ENCODE measurements around the gene OLR1.
"Not testable (repeated sequence)": the region's sequence is repeated elsewhere in the genome, so short reads cannot be mapped to it uniquely, and the experiment has no call there.

OLR1 gene

DNA sequence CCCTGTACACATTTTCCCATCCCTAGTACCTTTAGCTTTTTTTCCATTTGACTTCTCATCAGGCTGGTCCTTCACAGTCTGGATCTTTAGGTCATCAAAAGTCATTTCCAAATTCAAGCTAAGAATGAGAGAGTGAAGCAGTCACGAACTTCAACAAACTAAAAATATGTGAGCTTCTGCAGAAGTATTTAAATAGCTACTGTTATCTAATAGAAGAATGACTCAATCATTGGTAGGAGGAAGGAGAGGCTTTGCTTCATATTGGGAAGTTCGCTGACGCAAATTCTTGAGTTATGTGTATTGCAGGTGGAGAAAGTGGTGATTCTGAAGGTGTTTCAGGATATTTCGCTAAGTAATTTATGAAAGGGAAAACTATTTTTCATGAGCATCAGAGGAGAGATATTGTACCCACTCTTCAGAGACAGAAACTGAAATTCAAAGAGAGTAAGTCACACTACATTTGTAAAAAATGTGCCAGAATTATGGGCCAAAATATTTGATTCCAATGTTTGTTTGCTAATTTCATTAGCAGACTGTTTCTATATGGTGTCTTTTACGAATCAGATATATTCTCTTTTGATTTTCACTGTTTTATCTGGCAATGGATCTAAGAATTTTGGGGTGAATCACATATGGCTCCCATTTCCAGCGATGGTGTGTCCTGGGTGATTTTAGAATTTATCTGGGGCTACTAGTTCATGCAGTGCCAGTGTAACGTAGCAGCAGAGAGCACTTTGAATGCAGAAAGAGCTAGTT is at the start of gene OLR1:
Gene OLR1, minus strand, starts transcription at position 160 of the 756 bp plus-strand sequence. Its CDS starts 55 bp downstream, at position 105.
- DNase-seq = no peak

DNA sequence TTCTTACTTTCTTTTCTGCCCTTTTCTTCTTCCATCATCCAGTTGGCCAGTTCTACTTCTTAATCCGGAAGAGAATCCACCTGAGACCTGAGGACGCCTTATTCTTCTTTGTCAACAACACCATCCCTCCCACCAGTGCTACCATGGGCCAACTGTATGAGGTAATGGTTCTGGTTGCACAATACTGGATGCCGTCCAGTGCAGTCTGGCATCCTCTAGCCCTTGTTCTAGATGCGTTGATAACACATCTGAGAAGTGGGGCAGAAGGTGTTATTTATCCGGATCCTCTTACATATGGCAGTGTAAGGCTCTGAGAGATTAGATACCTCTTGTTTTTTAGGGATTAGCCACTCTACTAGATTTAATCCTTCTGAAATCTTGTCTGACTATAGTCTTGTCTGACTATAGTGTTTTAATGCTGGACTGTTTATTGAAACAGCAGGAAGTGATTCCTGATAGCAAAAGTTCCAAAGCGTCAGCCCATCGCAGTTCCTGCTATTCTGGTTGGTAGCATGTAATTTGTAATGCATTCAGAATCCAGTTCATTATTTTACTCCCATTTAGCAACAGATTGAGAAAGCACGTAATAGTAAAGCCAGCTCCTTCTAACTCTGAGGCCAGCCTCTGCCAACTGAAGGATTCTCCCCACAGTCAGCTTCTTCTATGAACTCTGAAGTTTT is 48.6 kb upstream of the OLR1 start:
- no peak for DNase-seq

DNA sequence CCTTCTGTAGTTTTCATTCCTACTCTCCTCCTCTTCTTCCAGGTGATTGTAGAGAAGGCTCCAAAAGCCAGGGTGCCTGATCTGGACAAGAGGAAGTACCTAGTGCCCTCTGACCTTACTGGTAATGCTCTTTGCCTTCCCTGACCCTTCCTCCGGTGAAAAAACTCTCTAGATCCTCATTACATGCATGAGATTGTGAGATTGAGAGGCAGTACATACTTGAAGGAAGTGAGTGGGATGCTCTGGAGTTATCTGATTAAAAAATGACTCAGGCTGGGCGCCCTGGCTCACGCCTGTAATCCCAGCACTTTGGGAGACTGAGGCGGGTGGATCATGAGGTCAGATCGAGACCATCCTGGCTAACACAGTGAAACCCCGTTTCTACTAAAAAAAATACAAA is 46.1 kb upstream of the OLR1 start:
- DNase-seq = no peak

DNA sequence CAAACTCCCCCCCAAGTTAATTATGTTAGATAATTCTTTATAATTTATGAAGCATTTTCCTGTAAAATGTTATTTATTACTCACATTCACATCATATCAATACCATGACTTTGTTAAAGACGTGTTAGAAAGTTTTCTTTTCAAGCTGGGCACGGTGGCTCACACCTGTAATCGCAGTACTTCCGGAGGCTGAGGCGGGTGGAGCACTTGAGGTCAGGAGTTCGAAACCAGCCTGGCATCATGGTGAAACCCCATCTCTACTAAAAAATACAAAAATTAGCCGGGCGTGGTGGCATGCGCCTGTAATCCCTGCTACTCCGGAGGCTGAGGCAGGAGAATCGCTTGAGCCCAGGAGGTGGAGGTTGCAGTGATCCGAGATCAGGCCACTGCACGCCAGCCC is 44.0 kb upstream of the OLR1 start:
- not testable (repeated sequence) for DNase-seq

DNA sequence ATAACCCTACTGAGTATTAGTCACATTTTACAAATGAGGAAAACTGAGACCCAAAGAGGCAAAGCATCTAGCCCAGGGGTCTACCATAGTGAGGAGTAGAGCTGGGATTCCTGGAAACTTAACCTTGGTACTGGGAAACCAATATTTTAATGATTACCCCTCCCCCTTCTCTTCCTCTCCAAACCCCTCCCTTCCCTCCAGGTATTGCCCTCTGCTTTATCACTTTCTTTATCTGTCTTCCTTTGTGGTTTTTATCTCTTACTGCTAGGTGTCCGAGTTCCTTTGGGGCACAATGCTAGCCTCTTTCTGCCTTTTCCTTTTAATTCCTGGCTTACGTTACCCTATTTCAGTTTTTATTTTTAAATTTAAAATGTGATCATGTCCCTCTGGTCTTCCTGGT is 43.5 kb upstream of the OLR1 start:
- DNase-seq = no peak

DNA sequence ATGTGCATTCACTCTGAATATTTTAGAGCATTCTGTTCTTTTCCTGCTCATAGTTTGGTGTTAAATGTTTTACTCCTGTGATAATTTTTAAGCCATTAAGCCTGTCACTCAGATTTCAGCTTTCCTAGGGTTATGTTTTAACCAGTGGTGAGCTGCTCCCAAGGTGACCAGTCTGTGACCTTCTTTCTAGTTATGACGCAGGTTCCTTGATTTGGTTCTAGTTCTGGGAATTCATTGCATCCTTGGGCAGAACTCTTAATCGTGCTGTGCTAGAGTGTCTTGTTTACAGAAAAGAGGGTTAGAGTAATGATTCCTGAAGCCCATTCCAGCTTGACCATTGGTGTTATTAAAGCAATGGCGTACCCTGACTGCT is 42.9 kb upstream of the OLR1 start:
- no peak for DNase-seq

DNA sequence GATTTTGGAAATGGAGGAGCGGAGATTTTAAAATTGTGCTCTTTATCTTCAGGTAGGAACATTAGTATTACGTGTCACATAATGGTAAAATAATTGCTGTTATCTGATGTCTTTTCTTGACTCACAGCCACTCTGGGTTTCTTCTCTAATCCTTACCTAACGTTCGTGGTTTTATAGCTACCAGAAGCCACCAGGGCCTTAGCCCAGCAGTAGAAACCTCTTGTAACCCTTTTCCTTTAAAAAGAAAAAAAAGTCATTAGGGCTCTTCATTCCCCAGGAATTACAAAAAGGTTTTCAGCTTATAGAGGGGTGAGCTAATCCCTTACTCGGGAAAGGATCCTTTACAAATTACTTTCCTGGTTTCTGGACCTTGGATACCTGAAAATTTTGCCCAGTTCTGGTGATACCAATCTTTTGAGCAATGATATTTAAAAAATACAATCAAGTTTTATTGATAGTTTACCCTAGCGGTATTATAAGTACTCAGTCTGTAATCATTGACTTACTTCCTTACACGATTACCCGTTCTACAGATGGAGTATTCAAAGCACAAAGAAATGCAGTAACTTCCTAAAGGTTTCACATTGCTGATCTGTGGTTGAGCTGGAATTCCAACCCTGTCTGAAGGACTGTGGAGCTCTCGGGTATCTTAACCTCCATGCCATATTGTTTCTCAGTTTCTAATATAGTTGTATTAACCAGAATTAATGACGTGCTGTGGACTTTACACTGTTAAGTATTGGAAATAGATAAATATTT is 42.4 kb upstream of the OLR1 start:
- DNase-seq = no peak

DNA sequence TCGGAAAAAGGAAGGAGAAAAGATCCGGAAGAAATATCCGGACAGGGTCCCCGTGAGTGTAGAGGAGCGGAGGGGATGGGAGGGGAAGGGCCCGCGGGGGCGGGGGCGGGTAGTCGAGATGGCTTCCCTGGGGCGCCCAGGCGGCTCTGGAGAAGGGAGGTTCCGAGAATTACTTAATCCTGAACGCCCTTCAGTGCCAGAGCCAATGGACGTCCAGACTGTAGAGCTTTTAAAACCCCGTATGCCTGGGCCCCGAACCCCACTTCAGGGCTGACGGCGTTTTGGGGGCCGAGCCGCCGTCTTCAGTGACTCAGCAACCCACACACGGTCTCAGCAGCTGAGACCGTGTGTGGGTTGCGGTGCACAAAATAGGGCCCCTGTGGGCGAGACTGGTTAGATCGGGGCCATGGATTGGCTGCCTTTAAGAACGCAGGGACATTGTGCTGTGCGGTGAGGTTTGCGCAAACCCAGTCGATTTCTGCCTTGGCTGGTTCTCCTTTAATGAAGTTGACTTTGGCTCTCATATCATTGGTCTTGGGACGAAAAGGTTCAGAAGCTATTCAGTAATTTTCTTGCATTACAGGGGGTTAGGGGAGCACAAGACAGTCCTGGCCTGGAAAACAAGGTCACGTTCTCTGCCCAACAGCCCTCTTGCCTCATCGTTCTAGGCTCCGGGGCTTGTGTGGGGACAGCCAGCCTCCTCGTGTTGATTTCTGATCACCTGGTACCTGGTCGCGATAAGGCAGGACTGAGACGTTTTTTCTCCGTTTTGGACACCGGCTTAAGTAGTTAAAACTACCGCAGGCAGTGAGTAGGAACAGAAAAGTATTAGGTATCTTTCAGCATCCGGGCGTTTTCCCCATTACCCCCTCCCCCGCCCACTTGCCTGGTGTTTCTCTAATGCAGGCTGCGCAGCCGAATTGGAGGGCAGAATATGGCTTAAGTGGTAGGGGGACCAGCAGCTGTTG is 41.5 kb upstream of the OLR1 start:
- DNase-seq = peak; percentile 74 to 81

DNA sequence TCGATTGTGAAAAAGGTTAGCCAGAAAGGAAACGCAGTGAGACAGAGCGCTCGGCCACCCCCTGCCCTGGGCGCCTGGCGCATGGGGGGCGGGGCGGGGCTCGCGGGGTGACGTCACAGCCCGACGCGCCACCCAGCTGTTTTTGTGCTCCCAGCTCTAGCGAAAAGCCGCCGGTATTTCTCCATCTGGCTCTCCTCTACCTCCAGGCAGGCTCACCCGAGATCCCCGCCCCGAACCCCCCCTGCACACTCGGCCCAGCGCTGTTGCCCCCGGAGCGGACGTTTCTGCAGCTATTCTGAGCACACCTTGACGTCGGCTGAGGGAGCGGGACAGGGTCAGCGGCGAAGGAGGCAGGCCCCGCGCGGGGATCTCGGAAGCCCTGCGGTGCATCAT is 40.8 kb upstream of the OLR1 start, which contains the start of gene GABARAPL1:
Gene GABARAPL1, plus strand, starts transcription at position 139 of the 393 bp plus-strand sequence. Its CDS starts 253 bp downstream, at position 392.
- peak; percentile 72 to 75 for DNase-seq

DNA sequence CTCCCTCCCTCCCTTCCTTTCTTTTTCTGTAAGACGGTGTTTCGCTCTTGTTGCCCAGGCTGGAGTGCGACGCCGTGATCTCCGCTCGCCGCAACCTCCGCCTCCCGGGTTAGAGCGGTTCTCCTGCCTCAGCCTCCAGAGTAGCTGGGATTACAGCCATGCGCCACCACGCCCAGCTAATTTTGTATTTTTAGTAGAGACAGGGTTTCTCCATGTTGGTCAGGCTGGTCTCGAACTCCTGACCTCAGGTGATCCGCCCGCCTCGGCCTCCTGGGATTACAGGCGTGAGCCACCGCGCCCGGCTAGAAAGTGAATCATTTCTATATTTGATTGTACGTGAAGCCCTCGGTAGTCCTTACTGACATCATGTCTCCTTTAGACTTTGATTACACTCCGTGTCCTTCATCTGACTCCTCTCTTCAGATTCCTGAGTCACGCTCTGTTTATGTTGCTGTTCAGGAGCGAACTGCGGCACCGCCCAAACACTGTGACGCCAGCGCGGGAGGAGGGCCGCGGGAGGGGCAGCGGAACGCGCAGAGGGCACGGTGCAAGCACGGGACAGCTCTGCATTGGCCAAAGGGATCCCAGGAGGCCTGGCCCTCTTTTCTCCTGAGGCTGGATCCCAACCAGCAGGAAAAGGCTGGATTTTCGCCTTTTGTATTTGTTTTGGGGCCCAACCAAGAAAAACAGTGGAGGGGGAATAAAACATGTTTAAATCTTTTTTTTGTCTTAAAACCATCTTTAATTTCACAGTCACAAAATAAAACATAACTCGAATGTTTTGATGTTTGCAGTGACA is 40.2 kb upstream of the OLR1 start:
- peak; percentile 79 to 84 for DNase-seq

DNA sequence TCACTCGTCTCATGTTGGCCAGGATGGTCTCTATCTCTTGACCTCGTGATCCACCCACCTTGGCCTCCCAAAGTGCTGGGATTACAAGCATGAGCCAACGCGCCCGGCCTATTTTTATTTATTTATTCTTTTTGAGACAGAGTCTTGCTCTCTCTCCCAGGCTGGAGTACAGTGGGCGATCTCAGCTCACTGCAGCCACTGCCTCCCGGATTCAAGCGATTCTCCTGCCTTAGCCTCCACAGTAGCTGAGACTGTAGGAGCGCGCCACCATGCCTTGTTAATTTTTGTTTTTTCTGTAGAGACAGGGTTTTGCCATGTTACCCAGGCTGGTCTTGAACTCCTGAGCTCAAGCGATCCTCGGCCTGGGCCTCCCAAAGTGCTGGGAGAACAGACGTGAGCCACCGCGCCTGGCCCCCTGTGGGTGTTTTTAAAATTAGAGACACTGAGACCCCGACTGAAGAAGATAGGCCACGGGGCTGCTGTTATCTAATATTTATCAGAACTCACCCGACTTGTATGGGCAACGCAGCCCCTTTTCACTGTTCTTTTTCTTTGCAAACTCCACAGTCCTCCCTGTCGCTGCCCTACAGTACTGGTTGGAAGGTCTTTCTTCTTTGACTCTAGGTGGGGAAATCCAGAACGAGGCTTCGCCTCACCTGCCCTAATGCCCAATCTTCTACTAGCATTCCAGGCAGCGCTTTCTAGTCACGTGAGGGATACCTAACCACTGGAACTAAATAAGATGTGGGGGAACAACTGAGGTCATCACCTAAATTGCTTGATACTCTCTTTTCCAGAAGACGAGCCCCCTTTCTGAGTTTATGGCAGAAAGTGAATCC is 39.4 kb upstream of the OLR1 start:
- DNase-seq = no peak

DNA sequence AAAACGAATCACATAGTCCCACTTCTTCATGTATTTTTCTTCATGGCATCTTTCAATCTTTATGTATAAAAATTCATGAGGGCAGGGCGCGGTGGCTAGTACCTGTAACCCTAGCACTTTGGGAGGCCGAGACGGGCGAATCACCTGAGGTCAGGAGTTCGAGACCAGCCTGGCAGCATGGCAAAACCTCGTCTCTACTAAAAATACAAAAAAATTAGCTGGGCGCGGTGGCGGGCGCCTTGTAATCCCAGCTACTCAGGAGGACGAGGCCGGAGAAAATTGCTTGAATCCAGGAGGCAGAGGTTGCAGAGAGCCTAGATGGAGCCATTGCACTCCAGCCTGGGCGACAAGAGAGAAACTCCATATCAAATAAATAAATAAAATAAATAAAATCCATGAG is 38.3 kb upstream of the OLR1 start:
- DNase-seq = no peak

DNA sequence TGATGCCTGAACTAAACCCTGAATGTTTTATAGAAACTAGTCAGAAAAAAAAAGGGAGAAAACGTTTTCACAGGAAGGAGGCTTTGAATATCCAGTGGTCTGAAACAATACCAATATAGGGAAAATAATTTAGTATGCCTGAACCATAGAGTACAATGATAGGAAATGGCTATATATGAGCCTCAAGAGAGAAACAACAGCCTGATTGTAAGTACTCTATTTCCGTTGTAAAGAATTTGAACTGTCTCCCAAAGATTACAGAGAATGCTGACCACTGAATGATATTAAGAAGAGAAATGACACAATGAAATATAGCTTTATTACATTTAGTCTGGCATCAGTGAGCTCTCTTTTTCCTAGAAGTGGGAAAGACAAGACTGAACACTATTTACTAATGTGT is 35.2 kb upstream of the OLR1 start:
- DNase-seq = no peak

DNA sequence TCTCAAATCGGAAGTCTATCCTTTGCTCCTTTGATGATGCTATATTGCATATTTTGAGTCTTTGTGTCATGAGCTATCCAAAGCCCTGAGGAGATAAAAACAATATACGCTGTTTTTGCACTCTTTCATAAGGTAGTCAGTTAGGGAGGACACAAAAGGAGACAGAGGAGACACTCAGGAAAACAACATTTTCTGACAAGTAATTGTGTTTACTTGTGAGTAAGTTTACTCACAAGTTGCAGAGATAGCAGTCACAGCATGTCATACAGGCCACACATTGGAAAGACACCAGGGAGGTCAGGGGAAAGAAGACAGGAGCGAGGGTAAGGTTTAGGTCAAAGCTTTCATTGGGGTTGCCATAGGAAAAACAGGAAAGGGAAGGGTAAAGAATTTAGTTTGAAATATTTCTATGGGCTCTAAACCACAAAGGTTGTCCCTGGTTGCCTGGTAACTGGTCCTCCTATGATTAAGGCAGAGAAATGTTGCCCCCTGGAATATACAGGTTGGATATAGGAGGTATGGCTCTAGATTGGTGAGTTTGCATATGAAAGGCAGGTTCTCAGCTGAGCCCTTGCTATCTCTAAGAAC is 33.4 kb upstream of the OLR1 start:
- no peak for DNase-seq

DNA sequence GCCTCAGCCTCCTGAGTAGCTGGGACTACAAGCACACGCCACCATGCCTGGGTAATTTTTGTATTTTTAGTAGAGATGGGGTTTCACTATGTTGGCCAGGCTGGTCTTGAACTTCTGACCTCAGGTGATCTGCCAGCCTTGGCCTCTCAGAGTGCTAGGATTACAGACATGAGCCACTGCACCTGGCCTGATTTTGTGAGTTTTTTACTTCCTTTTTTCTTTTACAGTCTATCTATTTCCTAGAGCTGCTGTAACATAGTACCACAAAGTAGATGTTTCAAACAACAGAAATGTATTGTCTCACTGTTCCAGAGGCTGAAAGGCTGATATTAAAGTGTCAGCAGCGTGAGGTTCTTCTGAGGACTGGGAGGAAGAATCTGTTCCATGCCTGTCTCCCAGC is 32.6 kb upstream of the OLR1 start:
- DNase-seq = not testable (repeated sequence)

DNA sequence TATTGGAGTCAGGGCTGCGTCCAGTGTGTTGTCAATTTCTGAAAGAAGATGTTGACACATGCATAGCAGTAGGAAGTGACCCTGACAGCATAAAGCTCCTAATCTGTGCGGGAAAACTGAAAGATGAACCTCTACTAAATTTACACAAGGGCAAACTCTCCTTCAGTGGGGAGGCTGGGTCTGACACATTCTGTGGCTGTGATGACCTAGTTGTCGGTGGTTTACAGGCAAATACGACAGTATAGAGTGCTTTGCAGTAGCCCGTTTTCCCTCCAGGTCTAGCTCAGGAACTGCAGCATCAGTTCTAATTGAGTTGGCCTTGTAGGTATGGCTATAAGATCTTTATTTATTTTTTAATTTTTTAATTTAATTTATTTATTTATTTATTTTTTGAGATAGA is 25.9 kb upstream of the OLR1 start:
- no peak for DNase-seq

DNA sequence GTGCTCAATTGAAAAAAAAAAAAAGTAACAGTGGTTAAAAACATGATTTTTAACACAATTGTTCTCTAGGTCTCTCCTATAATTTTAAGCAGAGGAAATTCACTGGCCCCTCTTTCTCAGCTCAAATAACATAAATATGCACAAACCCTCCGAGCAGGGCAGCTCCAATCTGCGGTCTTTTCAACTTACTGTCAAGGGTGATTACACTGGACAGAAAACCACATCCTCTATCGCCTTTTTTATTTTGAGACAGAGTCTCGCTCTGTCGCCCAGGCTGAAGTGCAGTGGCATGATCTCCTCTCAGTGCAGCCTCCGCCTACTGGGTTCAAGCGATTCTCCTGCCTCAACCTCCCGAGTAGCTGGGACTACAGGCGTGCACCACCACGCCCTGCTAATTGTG is 24.3 kb upstream of the OLR1 start:
- DNase-seq = no peak

DNA sequence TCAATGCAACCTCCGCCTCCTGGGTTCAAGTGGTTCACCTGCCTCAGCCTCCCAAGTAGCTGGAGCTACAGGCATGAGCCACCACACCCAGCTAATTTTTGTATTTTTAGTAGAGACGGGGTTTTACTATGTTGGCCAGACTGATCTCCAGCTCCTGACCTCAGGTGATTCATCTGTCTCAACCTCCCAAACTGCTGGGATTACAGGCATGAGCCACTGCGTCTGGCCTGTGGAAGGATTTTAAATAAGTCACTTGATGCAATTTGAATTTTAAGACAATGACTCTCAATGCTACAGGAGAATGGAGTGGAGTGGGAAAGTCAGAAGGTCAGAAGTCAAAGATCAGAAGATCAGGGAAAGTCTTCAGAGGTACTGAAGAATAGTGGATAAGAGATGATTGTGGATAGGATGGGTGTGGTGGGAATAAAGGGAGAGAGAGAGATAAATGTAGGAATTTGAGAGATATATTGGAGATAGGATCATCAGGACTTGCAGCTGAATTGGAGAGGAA is 22.3 kb upstream of the OLR1 start:
- no peak for DNase-seq

DNA sequence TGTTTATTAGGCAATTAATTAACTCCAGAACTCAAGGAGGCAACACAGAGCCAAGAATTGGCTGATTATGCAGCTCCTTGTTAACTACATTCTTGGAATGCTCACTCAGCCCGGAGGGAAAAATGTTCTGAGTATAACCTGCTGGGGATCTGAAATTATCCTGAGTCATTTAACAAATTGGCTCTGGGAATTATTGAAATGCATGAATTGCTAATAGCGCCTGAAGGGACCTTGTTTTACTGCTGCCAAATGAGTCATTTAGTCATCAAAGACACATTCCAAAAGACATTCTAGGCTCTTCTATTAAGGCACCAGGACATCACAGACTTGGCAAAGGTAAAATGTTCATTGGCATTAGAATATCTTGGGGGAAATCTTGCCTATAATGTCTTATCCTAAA is 19.9 kb upstream of the OLR1 start:
- no peak for DNase-seq
